PFSK-1 (cell line): Measurements from ENCODE around the gene B3GALT6.

ENCODE experiments used
- FOXP2 ChIP-seq: optimal IDR thresholded peaks from 2 replicates; pipeline ENCODE3; 2011; ENCODE audit warnings: borderline replicate concordance, control low read depth, inconsistent platforms; ENCODE audit not compliant: insufficient read depth; ENCODE audit errors: extremely low read length, extremely low read depth
- POLR2AphosphoS5 ChIP-seq: IDR thresholded peaks from 2 replicates; pipeline ENCODE4 v1.6.1; 2012; ENCODE audit warnings: low read depth, mild to moderate bottlenecking, control low read depth, low read length, moderate library complexity
- REST ChIP-seq, 2 experiments: IDR thresholded peaks; 2 replicates each; pipeline versions ENCODE4 v1.6.1 to v1.8.0; 2011 to 2012; ENCODE audit warnings: low read depth in 2 of 2, low read length in 2 of 2, control low read depth in 1 of 2, inconsistent platforms in 1 of 2, mild to moderate bottlenecking in 1 of 2, moderate library complexity in 1 of 2; ENCODE audit not compliant: insufficient read depth in 1 of 2
- SIN3A ChIP-seq: IDR thresholded peaks from 2 replicates; pipeline ENCODE4 v1.6.1; 2012; ENCODE audit warnings: mild to moderate bottlenecking, low read length, moderate library complexity, borderline replicate concordance; ENCODE audit not compliant: insufficient read depth
- TAF1 ChIP-seq: IDR thresholded peaks from 2 replicates; pipeline ENCODE4 v1.6.1; 2012; ENCODE audit warnings: low read length, control low read depth, borderline replicate concordance; ENCODE audit not compliant: insufficient read depth

- no peak for TF ChIP-seq POLR2AphosphoS5
- no peak for TF ChIP-seq TAF1
- TF ChIP-seq REST (IDR thresholded peaks at IDR 0.05; ENCODE audit: insufficient read depth in 1 of 2, low read depth in 2 of 2, low read length in 2 of 2): no peak
- TF ChIP-seq SIN3A: no peak
- no peak for TF ChIP-seq FOXP2
Observed at GRCh38 chr1:1199141-1199960, 32.7 kb upstream of the B3GALT6 start.
